Hepatocyte (in vitro differentiated cells): ENCODE data around the gene XG.

Source experiments
- CTCF ChIP-seq: fragments of 200-600 bp; sonication (generic); IDR thresholded peaks from 2 replicates; pipeline ENCODE4 v1.5.1; 2016; ENCODE audit warnings: antibody characterized with exemption, mild to moderate bottlenecking; ENCODE audit not compliant: poor library complexity
- EZH2 ChIP-seq: fragments of 200-600 bp; sonication (generic); IDR thresholded peaks from 2 replicates; pipeline ENCODE4 v1.6.1; 2016; ENCODE audit warnings: antibody characterized with exemption, mild to moderate bottlenecking, borderline replicate concordance

- TF ChIP-seq CTCF (no peak), EZH2 (no peak)
Measured at GRCh38 chrX:2831471-2832228, 79.8 kb downstream of the XG start.
